ENCODE results near the gene SHC3. TPM values are rescaled to one million over a fixed set of nuclear protein-coding genes. Genes with fewer than 3 reads are reported as not detected.

Gene SHC3
- total and polyA plus RNA-seq, 2 of the 4 experiments (the other 2 are of a cell fraction) = 4.5 to 13.3 TPM

DNA sequence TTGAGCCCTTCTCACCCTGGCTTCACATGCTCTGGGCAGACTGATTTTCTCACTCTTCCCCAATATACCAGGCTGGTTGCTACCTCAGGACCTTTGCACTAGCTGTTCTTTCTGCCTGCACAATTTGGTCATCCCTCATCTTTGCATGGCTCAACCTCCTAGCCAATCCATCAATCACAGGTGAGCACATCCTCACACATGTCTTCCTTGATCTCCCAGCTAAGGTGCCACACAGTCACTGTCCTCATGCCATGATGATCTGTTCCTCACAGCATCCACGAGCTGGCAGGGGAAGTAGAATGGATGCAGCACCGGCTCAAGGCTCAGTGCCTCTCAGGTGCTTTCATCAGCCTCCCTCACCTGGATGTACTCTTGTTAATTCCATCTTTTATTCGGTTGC, 218.0 kb downstream of the SHC3 start:
- Histone ChIP-seq H3K56ac (ENCODE audit: extremely low read depth, insufficient read depth, low read length) (no peak overlapping the region), H3K4me1 (ENCODE audit: control insufficient read depth, insufficient read depth, low read length) (no peaks in the 10 kb centered on the region), H2BK20ac (ENCODE audit: low read depth, low read length) (no peak overlapping the region), H3K27ac (ENCODE audit: insufficient read depth, low read length) (no peak overlapping the region), H3K27me3 (ENCODE audit: control insufficient read depth, insufficient read depth, low read length) (peaks cover 29% of the 10 kb centered on the region), H3K9me3 (ENCODE audit: control insufficient read depth, insufficient read depth, low read length) (no peaks in the 10 kb centered on the region), H3K79me1 (ENCODE audit: low read depth in 1 of 2, low read length in 2 of 2) (no peaks in the 10 kb centered on the region), H3K23ac (ENCODE audit: low read depth, low read length) (no peak overlapping the region), H2BK120ac (ENCODE audit: low read depth, low read length) (no peak overlapping the region), H2AK5ac (ENCODE audit: low read depth, low read length) (0 out of 2 replicates have a peak overlapping the region, but pooled peaks have one; percentile 21), H2AK9ac (replicated peaks; ENCODE audit: low read depth, low read length, poor library complexity) (no peak overlapping the region), H2BK5ac (ENCODE audit: low read depth, low read length, poor library complexity, severe bottlenecking) (no peak overlapping the region), H2BK15ac (ENCODE audit: low read depth, low read length) (no peak overlapping the region), H3K9me1 (ENCODE audit: insufficient read depth, low read length) (peaks cover 3% of the 10 kb centered on the region; the same call in 1 of the 2 replicates), H3K14ac (replicated peaks; ENCODE audit: low read depth, low read length) (no peak overlapping the region), H4K5ac (ENCODE audit: low read depth, low read length) (no peak overlapping the region), H4K8ac (ENCODE audit: low read depth in 2 of 2, low read length in 2 of 2) (no peak overlapping the region), H3K4me3 (ENCODE audit: insufficient read depth, low read depth, low read length) (no peak overlapping the region), H3K18ac (ENCODE audit: low read depth, low read length) (no peak overlapping the region), H3K9ac (ENCODE audit: low read depth, low read length) (no peak overlapping the region), H3K4ac (ENCODE audit: low read depth, low read length) (no peak overlapping the region), H4K91ac (ENCODE audit: insufficient read depth, low read depth, low read length) (no peak overlapping the region), H3K4me2 (ENCODE audit: low read depth, low read length) (no peak overlapping the region), H3K36me3 (ENCODE audit: control insufficient read depth, insufficient read depth, low read length) (no peaks in the 10 kb centered on the region), H4K20me1 (ENCODE audit: insufficient read depth, low read length) (no peaks in the 10 kb centered on the region), H2AFZ (replicated peaks; ENCODE audit: low read length, poor library complexity) (no peak overlapping the region)
- no peak for TF ChIP-seq NFE2L2 (IDR thresholded peaks at IDR 0.05; ENCODE audit: low read depth, low read length)
- no peak for TF ChIP-seq MXI1 (IDR thresholded peaks at IDR 0.05; ENCODE audit: borderline replicate concordance, low read depth, low read length)
- no peak for TF ChIP-seq POLR2A (IDR thresholded peaks at IDR 0.05; ENCODE audit: low read depth, low read length)
- no peak for TF ChIP-seq BHLHE40 (IDR thresholded peaks at IDR 0.05; ENCODE audit: low read depth, low read length)
- TF ChIP-seq FOS (IDR thresholded peaks at IDR 0.05; ENCODE audit: low read depth, low read length) = no peak
- TF ChIP-seq RAD21 (IDR thresholded peaks at IDR 0.05; ENCODE audit: low read length) = no peak
- no peak for TF ChIP-seq CHD1 (IDR thresholded peaks at IDR 0.05; ENCODE audit: low read depth, low read length)
- no peak for TF ChIP-seq CEBPB (IDR thresholded peaks at IDR 0.05; ENCODE audit: low read depth, low read length)
- TF ChIP-seq RFX5 (IDR thresholded peaks at IDR 0.05; ENCODE audit: low read depth, low read length) = no peak
- no peak for TF ChIP-seq USF2 (IDR thresholded peaks at IDR 0.05; ENCODE audit: low read depth, low read length)
- no peak for TF ChIP-seq ELK1 (IDR thresholded peaks at IDR 0.05; ENCODE audit: borderline replicate concordance, low read depth, low read length)
- no peak for TF ChIP-seq RCOR1 (IDR thresholded peaks at IDR 0.05; ENCODE audit: insufficient replicate concordance, low read length)
- TF ChIP-seq, protein P1, sequence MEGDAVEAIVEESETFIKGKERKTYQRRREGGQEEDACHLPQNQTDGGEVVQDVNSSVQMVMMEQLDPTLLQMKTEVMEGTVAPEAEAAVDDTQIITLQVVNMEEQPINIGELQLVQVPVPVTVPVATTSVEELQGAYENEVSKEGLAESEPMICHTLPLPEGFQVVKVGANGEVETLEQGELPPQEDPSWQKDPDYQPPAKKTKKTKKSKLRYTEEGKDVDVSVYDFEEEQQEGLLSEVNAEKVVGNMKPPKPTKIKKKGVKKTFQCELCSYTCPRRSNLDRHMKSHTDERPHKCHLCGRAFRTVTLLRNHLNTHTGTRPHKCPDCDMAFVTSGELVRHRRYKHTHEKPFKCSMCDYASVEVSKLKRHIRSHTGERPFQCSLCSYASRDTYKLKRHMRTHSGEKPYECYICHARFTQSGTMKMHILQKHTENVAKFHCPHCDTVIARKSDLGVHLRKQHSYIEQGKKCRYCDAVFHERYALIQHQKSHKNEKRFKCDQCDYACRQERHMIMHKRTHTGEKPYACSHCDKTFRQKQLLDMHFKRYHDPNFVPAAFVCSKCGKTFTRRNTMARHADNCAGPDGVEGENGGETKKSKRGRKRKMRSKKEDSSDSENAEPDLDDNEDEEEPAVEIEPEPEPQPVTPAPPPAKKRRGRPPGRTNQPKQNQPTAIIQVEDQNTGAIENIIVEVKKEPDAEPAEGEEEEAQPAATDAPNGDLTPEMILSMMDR (conservative IDR thresholded peaks at IDR 0.05; ENCODE audit: low read depth, low read length) = no peak
- TF ChIP-seq MAZ (IDR thresholded peaks at IDR 0.05; ENCODE audit: borderline replicate concordance, low read depth, low read length) = no peak
- no peak for TF ChIP-seq MAFK (IDR thresholded peaks at IDR 0.05; ENCODE audit: low read depth, low read length)
- no peak for TF ChIP-seq SMC3 (IDR thresholded peaks at IDR 0.05; ENCODE audit: low read depth, low read length)
- DNase-seq (no peak), ATAC-seq (ENCODE audit: low read depth) (no peak)
- POLR2A ChIA-PET (ENCODE audit: unreplicated experiment) = no interaction called here
- no TSS peak for BruUV-seq (replicated peaks)
- dilution Hi-C loops (cut with HindIII; ENCODE audit: low sequenced_read_pairs, unreplicated experiment) (no loop called here), in situ Hi-C loops (cut with MboI; ENCODE audit: low sequenced_read_pairs) (no loop called here), intact Hi-C loops (cut with micrococcal nuclease) (no loop called here)
- WGBS, 2 experiments (ENCODE audit: extremely low coverage in 2 of 2, insufficient read length in 1 of 2) = no CpG with 5 or more reads among the region's 3 CpGs
- CTCF ChIA-PET = no interaction called here
